ENCODE data around the gene RHOB.
"Not testable (repeated sequence)": the region's sequence is repeated elsewhere in the genome, so short reads cannot be mapped to it uniquely, and the experiment has no call there.

Gene RHOB

DNA sequence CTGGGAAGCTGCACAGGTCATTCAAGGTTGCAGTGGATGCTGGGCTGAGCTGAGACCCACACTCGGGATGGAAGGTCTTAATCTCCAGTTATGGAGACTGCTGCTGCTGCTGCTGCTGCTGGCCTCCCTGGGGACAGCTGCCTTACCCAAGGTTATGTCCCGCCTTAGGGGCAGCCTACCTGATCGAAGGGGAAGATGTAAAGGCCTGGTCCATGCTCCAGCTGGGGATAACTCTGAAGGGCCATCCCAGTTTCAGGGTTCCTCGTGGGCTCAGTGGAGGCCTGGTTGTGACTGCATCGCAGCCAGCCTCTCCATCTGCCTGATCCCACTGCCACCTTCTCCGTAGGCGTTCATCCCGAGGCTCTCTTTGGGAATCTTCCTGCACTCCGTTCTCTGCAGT, 33.0 kb downstream of the RHOB start:
- DNase-seq, result no peak

DNA sequence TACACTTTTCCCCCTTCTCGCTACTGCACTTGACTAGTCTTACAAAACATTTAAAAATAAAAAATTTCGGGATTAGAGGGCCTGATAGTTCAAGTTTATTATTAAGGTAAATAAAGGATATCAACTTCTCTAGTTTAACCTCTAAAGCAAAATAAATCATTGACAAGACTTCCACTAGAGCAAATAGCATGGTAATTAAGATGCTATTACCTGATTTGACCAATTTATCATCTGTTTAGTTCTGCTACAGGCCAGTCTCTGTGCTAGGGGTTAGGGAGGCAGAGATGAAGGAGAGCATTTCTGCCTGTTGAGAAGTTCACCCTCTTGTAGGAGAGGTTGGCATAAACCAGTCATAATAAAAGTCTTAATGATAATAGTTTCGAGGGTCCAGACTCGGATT, 34.0 kb downstream of the RHOB start:
- no peak for DNase-seq

DNA sequence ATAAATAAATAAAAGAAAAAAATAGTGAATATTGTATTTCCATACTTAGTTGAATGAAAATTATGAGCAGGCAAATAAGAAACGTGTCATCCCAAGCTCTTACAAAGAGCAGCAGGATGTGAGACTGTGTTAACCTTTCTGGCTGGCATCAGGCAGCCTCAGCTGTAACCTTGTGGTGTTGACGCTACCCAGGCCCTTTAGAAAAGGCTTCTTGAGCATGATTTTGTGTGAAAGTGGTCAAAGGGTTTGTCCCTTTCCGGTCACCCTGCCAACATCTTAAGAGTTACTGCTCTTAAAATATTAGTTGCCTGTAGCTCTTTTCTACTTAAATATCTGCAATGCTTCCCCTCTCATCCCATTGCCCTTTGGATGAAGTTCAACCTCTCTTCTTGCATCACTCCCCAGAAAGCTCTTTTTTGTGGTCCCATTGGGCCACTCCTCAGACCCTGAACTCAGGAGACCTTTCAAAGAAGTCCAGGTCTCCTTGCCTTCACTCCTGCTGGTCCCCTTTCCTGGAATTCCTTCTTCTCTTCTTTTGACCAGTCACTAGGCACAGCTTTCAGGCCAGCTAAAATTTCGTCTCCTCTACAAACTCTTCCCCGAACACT, 35.0 kb downstream of the RHOB start:
- no peak for DNase-seq

DNA sequence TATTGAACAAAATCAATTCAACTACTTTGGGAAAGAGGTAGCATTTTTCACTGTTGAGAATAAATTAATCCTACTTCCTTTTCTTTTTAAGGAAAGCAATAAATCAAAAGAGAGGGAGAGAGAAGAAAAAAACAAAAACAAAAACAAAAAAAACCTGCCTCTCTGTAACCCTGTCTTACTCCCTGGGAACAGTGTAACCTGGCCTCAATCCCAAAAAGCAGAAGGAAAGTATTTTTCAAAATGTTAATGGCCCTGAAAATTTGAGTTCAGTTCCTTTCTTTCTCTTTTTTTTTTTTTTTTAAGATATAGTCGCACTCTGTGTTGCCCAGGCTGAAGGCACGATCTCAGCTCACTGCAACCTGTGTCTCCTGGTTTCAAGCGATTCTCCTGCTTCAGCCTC, 35.9 kb downstream of the RHOB start:
- DNase-seq, result no peak

DNA sequence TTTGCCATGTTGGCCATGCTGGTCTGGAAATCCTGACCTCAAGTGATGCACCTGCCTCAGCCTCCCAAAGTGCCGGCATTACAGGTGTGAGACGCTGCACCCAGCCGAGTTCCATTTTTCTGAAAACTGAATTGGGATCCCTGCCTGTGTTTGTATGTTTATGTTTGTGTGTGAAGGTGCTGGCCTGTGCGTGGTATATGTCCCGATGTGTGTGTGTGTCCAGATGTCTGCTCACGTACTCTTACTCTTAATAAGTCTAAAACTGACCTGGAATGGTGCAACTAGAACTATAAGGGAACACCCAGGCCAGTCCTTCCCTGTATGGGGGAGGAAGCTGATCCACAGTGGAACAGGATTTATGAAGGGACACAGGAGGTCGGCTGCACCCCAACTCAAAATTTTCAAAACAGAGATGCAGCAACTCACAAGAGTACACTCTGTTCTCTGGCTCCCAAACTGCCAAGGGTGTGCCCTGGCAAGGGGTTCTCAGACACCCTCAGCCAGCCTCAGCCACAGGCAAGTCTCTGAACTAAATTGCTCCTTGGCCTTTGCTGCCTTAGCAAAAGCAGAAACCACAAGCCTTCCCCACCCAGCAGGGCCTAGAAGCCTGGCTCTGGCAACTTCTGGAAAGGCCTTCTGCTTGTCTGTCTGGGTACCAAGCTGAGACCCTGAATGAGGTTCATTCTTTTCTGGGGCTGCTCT, 36.5 kb downstream of the RHOB start:
- DNase-seq, result no peak

DNA sequence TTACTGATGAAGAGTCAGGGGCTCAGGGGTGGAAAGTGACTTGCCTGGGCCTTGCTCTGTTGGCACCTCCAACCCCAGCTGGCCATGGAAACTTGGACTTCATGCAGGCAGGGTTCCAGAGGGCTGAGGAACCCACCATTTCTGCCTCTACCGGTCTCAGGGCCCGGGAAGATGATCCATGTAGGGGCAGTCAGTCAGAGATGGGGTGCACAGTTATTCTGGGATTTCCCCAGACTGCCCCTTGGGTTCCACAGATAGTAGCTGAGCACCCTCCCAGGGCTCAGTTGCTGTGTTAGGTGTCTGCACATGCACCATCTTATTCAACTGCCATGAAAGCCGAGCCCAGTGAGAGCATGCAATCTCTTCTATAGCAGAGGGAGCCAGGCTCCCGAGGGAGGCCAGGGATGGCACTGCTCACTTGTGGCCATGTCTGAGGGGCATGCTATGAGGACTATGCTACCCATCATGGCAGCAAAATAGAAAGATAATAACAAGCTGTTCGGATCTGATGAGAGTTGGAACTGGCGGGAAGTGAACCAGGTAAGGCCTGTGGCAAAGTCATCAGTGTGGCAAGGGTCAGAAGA, 37.3 kb downstream of the RHOB start:
- DNase-seq, result no peak

DNA sequence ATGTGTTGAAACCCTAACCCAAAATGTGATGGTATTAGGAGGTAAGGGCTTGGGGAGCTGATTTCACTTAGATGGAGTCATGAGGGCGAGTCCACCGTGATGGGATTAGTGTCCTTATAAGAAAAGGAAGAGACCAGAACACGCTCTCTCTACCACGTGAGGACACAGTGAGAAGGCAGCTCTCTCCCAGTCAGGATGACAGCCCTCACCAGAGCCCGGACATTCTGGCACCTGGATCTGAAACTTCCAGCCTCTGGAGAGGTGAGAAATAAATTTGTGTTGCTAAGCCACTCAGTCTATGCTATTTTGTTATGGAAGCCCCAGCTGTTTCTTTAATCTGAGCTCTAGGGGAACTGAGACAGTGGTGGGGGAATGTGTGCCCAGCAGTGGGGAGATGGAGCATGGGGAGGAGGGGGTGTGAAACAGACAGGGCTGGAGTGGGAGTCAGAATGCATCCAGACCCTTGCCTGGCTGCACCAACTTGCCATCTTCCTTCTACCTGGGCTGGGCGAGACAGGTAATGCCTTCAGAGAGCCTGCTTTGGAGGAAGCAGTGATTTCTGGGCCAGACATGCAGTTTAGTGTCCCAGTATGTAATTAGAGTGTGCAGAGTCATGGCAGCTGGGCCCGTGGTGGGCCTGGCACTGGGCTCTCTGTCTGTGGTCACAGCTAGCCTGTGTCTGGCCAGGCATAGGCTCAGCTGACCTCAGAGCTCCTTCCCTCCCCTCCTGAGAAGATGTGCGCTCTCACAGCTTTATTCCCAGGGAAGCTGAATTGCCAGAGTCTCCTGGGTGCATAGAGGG, 38.1 kb downstream of the RHOB start:
- DNase-seq, result no peak

DNA sequence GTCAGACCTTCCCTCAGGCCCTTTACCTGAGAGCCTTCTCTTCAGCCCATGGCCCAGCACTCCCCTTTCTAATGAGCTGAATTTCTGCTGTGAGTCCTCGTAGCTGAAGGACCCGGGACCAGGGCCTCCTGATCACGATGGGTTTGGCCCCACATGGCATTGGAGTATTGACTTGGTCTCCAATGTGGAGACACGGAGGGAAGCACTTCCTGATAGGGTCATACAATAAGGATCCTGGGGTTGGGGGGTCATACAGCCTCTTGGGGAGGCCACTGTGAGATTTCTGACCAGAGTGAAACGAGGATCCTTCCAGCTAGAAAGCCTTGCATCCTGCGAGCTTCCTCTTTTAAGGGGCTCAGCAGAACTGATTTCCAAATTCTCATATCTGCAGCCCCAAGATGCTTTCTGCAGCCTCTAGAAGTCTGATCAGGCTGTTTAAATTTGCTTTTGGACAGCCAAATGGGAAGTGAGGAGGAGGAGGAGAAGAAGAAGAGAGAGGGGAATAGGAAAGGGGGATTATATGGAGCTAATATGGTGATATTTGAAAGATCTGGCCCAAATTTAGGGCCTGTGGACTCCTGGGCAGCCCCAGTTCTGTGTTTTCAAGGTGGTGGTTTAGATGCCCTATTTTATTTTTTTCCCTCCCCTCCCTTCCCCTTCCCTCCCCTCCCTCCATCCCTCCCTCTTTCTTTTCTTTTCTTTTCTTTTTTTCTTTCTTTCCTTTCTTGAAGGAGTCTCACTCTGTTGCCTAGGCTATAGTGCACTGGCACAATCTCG, 38.9 kb downstream of the RHOB start:
- DNase-seq, result no peak

DNA sequence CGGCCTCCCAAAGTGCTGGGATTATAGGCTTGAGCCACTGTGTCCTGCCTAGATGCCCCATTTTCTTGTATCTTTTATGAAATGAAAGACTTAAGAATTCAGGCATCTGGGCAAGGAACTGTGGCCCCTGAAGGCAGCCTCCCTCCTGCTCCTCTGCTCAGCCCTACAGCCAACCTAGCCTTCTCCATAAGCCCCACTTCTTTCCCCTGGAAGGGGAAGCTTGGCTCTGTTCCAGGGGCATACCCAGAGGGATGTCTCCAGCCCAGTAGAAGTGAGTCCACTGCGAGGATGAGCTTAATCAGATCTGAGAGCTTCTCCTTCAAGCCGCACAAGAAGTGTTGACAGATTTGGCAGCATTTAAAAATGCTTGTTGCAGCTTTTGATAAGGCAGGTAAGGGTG, 39.7 kb downstream of the RHOB start:
- no peak for DNase-seq

DNA sequence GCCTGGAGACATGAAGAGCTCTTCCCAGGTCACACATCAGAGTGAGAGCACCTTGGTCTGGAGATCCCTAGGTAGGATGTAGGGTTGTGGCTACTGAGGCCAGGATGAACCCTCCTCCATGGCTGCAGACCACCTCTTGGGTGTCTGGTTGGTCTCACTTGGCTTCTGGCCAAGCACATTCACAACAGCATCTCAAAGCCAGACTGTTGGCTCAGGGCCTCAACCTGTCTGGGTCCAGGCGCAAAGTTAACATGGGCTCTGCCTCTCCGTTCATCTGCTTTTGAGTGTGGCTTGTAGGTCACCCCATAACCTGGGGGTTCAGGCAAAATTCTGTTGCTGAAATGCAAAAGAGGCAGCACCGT, 40.1 kb downstream of the RHOB start:
- no peak for DNase-seq

DNA sequence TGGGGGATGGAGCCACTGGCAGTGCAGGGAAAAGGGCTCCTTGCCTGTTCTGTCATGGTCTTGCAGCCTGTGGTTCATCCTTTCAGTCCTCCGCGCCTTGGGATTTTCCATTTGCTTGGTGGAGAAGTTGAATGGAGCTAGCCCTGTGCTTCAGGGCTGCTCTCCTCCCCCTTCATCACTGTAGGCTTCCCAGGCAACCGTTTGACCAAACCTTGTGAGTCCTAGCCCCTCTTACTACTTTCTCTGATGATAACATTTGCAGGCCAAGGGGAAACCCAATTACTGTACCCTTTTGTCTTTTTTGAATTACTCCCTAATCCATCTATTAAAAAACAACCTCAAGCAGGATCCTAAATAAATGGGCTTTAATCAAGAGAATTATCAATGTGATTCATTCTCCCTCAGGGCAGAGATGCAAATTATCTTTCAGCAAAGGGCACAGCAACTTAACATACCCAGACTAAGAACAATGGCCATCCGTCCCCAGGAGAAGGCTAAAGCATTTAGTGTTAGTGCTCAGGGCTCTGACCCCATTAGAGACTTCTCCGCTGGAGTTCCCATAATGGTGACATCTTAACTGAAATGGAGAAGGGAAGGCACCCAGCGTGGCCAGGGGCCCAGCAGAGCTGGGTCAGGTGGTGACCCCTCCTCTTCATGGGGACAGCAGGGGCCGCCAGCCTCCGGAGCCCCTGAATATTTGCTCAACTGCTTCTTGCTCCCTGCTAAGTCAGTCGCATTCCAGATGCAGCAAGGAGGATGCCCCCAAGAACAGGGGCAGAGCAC, 40.7 kb downstream of the RHOB start:
- DNase-seq, result peak in 1 of 3 experiments; percentile 20

DNA sequence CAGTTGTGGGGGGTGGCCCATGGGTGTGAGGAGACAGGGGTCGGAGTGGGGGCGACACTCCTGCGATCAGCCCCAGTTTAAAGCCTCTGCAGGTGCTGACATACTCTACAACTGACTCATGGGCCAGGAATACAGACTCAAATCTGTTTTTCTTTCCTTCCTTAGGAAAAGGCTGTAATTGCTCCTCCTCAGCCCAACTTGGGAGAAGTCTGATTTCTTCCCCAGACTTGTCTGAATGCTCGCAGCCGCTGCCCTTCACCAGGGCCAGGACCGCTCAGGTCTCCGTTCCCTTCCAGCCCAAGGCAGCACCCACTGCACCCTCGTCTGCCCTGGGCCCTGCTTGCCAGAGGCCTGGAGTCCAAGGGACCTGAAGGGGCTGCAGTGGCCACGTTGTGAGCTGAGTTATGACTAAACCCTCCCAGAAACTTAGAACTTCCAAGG, 41.3 kb downstream of the RHOB start:
- no peak for DNase-seq

DNA sequence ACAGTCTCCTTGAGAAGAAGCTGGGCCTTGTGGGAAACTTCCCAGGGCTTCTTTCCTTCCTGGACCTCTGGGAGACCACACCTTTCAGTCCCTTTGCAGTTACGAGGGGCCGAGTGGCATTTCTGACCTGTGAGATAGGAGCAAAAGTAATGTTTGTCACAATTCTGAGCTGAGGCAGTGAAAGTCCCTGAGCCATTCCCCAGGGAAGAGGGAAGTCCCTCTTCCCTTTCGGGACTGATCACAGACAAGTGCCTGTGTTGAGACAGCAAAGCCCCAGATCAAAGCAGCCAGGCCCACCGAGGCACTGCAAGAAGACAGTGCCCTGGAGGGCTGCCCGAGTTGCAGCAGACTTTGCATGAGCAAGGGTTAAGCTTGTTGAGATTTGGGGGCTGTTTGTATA, 41.9 kb downstream of the RHOB start:
- no peak for DNase-seq

DNA sequence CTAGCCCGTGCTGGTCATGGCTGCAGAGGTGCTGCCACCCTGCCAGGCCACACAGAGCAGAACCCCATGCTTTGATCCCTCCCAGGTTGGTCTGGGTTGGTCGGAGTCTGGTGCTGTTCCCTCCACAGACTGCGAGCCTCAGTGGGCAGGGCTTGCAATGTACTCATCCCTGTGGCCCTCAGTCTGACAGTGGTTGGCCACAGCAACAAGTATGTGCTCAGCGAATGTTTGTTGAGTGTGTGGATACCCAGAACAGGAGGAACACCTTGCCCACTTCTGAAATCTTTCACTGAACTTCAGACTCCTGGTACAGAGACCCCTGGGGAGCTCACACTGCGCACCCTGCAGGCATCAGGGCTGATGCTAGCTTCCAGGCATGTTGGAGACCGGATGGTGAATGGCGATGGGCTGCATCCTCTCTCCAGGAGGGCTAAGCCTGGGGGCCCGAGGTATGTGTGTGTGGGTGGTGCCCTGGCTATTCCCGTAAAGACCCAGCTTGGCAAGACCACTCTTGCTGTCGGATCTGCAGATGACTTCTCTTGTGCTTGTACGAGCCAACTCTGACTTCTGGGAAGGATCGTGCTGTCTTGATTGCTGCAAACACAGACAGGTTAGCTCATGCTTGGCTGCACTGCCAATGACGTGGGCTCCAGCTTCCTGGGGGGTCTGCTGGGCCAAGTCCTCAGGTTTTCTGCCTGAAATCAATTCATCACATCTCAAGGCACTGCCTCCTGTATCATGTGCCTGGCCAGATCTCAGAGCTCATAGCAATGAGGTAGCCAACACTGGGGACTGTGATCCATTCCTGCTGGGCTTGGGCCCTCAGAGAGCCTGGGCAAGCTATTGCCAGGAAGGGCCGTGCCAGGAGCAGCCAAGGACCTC, 43.7 kb downstream of the RHOB start:
- DNase-seq, result no peak

DNA sequence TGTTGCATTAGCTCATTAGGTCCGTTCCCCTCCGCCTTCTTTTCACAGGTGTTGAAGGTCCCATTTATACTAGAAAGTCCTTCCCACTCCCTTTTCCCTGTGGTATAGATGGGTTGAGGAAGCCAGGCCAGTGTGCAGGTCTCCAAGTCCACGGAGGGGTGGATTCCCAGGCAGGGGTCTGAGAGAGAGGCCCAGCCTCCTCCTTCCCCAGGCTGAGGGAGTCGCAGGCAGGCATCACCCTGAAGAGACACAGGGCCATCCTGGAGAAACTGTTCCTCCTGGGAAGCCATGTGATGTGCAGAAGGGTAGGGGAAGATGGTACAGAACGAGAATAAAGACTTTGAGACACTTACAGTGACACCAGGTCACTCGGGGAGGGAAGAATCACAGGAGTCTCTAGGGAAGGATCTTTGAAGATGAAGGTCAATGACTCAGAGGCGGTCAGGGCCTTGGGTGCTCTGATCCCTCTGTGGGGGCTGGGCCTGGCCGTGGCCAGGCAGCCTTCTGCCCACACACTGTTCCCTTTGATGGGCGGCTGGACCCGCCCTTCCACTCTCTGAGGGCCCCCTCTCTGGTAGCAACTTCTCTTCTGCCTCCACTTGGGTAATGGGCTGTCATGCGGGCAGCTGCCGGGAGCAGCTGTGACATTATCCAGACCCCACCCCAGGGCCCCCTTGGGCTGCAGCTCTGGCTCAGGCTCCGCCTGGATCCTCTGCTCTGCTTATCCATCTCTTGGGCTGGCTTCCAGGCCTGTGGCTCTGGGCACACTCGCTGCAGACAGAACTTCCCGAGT, 45.1 kb downstream of the RHOB start:
- DNase-seq, result no peak

DNA sequence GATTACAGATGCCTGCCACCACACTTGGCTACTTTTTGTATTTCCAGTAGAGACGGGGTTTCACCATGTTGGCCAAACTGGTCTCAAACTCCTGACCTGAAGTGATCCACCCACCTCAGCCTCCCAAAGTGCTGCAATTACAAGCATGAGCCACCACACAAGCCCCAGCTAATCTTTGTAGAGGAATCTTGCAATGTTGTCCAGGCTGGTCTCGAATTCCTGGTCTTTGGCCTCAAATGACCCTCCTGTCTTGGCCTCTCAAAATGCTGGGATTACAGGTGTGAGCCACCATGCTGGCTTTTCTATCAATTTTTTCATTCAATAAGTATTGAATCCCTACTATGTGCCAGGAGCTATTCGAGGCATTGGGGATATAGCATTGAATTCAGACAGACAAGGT, 46.2 kb downstream of the RHOB start:
- DNase-seq, result not testable (repeated sequence)

DNA sequence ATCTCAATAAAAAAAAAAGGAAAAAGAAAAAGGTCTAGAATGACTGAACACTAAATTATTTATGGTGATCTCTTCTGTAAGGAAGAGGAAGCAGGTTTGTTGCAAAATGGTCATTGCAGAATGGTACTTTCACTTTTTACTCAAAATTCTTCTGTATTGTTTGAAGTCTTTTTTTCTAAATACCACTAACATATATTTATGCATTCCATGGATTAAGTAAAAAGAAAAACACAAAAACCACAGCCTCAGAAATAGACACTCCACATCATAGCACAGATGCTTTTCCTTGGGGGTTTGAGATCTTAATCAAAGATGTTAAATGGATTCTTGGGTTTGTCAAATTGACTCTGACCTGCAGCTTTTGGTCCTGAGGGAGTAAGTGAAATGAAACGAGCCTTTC, 47.4 kb downstream of the RHOB start:
- no peak for DNase-seq

DNA sequence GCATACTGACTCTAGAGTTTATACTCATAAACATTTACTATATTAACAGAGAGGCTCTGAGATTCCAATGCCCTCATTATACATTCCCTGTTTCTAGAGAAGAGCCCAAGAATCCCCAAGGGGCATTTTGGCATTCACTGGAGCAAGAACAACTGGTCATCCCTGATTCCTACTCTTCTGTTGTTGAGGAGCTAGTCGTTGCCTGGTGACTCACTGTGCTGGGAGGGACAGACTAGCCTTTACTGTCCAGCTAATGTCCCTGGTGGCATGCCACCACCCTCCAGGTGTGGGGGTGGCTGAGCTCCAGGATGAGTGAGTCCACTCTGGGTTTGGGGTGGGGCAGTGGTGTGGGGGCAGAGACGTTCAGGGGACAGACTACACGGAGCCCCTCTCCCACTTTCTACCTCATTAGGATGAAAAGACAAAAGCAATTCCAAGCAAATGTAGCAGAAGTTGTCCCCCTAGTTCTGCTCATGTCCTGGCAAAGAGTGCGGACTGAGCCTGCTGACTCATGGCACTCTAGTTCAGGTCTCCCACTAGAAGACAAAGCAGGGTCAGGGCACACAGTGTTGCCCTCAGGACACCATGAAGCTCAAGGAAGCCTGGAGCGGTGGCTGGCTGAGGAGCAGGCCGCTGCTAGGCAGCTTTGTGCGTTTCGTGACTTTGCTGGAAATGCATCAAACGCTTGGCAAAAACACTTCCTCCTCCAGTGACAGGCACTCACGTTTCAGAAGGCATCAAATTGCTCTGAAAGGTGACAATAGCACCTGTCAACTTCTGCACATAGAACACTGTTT, 49.4 kb downstream of the RHOB start:
- DNase-seq, result peak in 1 of 3 experiments; percentile 43

DNA sequence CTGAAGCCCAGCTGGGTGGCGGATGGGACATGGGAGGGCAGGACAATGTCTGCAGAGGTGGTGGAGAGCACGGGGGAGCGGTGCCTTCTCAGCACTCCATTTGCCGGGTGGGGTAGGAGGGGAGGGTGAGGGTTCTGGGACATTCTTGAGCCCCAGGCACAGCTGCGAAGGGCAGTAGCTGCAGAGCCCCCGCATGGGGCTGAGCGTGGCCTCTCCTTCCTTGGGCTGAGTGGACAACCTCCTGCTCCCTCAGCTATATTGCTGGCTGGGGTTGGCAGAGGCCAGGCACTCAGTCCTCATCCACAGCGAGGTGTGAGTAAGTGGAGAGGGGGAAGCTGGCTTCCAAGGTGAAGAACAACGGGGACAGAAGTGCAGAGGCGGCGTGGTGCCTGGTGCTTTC, 50.1 kb downstream of the RHOB start:
- DNase-seq, result no peak

Measured in NCI-H1417 (cell line).